GM19397 (cell line): ENCODE results near the gene STX18.
"Not testable (repeated sequence)": the region's sequence is repeated elsewhere in the genome, so short reads cannot be mapped to it uniquely, and the experiment has no call there.

Source experiments
- ATAC-seq: cut with Tn5 transposase; IDR thresholded peaks from one replicate; pipeline ENCODE4 v1.9.1; 2021; ENCODE audit warnings: mild to moderate bottlenecking, moderate library complexity; ENCODE audit not compliant: unreplicated experiment

Gene STX18

GRCh38 chr4:4480685-4481398 lies 61.0 kb downstream of the STX18 start:
- no peak for ATAC-seq

DNA sequence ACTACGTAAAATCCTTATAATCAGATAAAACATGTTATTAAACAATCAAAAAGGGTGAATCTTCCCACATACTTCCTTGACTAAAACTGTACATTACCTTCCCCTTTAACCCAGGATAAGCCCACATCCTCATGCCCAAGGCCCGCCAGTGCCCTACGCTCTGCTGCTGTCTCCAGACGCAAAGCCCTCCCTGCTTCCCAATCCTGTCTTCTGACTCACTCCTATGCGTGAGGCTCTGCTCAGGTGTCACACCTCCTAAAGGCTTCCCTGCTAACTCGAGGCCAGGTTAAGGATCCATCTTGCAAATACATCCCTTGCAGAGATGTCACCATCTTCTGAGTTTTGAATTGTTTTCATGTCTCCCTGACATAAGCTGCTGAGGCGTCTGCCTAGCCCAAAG lies 61.6 kb downstream of the STX18 start:
- ATAC-seq: no peak

GRCh38 chr4:4479366-4479765 lies 62.5 kb downstream of the STX18 start:
- ATAC-seq: no peak

DNA sequence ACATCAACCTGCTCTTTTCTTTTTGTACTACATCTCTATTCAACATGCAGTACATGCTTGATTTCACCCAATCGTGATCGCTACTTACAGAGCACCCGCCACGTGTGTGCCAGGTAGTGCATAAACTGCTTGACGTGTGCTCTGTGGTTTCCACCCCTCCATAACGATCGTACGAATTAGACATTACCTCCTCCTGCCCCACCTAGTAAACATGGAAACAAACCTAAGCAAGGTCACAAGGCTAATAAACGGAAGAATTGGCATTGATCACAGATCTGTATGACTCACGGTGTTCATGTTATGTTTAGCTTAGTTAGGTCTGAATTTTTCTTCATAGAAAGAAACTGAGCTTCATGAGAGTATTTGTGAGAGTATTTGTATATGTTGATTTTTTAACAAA lies 64.1 kb downstream of the STX18 start:
- no peak for ATAC-seq

GRCh38 chr4:4477391-4477790 lies 64.5 kb downstream of the STX18 start:
- ATAC-seq: no peak

GRCh38 chr4:4474476-4474875 lies 67.4 kb downstream of the STX18 start:
- no peak for ATAC-seq

- no peak for ATAC-seq
Observed at GRCh38 chr4:4472344-4472958, 69.4 kb downstream of the STX18 start.

DNA sequence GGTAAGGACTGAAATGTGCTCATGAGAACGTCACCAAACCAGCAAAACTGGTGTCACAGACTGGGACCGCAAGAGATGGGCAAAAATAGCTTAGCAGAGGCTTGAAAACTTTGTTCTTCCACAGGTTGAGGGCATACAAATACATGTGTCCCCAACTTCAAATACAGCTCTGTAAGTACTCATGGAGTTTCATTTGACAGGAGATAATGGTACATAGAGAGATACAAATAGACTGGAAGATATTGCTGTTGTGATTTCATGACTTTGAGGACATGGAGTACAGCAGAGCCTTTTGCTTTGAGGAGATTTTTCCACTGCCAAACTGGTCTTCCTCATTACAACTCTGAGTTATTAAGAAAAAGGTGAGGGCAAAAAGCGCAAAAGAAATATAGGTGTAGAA lies 70.7 kb downstream of the STX18 start:
- no peak for ATAC-seq

- ATAC-seq: no peak
Observed at GRCh38 chr4:4470208-4470607, 71.6 kb downstream of the STX18 start.

DNA sequence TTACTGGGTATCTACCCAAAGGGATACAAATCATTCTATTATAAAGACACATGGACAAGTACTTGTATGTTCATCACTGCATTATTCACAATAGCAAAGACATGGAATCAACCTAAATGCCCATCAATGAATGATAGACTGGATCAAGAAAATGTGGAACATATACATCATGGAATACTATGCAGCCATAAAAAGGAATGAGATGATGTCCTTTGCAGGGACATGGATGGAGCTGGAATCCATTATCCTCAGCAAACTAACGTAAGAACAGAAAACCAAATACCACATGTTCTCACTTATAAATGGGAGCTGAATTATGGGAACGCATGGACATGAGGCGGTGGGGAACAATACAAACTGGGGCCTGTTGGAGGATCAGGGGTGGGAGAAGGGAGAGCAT lies 76.6 kb downstream of the STX18 start:
- not testable (repeated sequence) for ATAC-seq

- no peak for ATAC-seq
Observed at GRCh38 chr4:4462970-4463369, 78.9 kb downstream of the STX18 start.

- ATAC-seq: no peak
Observed at GRCh38 chr4:4461850-4462249, 80.0 kb downstream of the STX18 start.

GRCh38 chr4:4461178-4461577 lies 80.7 kb downstream of the STX18 start:
- ATAC-seq: no peak

- no peak for ATAC-seq
Observed at GRCh38 chr4:4460759-4461158, 81.1 kb downstream of the STX18 start.

DNA sequence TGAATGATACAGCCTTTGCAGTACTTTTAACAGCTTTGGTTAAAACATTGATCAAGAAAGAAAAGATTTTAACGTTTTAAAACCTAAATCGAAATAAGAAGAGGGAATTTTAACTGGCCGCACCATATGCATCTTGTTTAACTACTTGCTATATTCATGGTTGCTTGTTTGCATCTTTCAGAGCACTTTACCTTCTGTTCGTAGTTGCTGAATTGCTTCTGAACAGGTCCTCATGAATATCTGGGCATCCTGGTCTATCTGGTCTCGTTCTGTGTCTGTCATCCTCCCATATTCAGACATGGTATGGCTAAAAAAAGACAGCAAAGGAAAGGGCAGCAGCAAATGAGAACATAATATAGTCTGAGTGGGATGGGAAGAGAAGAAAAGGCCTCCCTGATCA lies 82.7 kb downstream of the STX18 start:
- ATAC-seq: no peak

- no peak for ATAC-seq
Observed at GRCh38 chr4:4457803-4458553, 83.9 kb downstream of the STX18 start.

DNA sequence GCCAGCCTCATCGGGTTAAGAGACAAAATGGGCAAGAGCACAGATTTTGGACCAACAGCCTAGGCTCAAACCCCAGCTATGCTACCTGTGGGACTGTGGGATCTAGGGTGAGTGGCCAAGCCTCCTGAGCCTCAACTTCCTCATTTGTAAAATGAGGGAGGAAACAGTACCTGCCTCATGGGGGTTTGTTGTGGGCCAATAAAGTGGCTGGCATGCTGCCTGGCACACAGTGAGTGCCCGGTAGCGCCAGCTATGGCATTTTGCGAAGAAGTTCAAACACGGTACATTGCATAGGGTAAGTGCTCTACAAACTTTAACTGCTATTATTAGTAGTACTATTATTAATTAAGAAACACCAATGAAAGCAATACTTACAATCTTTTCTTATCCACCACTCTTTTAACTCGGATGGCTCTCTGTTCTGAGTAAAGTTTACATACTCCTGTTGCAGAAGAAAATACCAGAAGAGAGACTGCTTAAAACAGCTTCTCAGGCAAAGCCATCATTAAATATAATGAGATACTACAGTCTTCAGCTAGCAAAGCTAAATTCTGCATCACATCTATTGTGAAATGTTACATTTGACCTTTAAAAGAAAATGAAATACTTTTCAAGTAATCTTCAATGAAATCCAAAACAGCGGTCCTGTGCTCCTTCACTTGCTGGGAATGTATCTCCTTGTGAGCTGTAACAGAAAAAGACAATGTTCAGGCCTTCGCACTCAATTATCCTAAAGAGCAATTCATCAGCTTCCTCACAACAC lies 84.9 kb downstream of the STX18 start:
- ATAC-seq: no peak

DNA sequence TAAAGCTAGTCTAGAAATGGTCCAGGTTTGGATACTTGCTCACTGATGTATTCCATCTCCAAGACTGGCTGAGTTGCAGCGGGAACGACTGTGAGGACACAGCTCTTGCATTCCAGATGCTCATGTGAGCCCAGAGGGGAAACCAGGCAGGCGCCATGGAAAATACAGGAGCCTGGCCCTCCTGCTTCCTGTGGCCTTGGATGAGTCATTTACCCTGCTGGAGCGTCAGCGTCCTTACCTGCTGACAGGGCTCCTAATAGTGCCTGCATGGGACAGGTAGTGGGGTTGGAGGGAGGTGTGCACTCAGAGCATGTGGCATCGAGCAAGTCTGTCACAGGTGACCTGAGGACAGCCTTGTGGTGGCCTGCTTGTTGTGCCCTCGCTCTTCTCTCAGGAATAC lies 85.5 kb downstream of the STX18 start:
- ATAC-seq: no peak

- peak; percentile 93 for ATAC-seq
Observed at GRCh38 chr4:4455210-4455865, 86.5 kb downstream of the STX18 start.

DNA sequence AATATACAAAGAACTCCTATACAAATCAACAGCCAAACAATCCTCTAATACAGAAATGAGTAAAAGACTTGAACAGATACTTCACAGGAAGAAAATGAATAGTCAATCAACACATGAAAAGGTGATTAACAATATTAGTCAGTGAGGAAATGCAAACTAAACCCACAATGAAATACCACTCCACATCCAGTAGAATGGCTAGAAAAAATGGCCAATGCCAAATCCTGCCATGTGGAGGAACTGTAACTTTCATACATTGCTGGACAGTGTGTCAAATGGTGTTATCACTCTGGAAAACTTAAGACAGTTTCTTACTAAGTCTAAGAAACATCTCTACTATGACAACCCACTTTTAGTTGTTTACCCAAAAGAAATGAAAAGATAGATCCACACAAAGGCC lies 95.4 kb downstream of the STX18 start:
- ATAC-seq: no peak

- no peak for ATAC-seq
Observed at GRCh38 chr4:4443821-4444220, 98.0 kb downstream of the STX18 start.
